Measurements from ENCODE around the gene SRSF8.
"Not testable (repeated sequence)": the region's sequence is repeated elsewhere in the genome, so short reads cannot be mapped to it uniquely, and the experiment has no call there.

The SRSF8 gene

GRCh38 chr11:95042239-95042638 is 24.5 kb upstream of the SRSF8 start:
- peaks cover 4% of the 10 kb centered on the region for H3K27me3 ChIP-seq (ENCODE audit: insufficient read depth, low read length, poor library complexity)
- H3K4me3 ChIP-seq (ENCODE audit: low read depth in 1 of 2, low read length in 2 of 2): no peak overlapping the region
- H3K4me2 ChIP-seq (ENCODE audit: insufficient read depth, low read length): no peak overlapping the region
- ATAC-seq (ENCODE audit: insufficient read depth, low read depth): no peak
- no peaks in the 10 kb centered on the region for H3K36me3 ChIP-seq (ENCODE audit: insufficient read depth, low read length)
- H3K9me3 ChIP-seq (ENCODE audit: insufficient read depth, low read length, severe bottlenecking): no peaks in the 10 kb centered on the region
- no peak overlapping the region for H3K27ac ChIP-seq (ENCODE audit: low read length)
- DNase-seq: no peak
- TF ChIP-seq CTCF (IDR thresholded peaks at IDR 0.05; ENCODE audit: borderline replicate concordance, extremely low read depth, low read length, poor library complexity, severe bottlenecking): no peak
- H2AFZ ChIP-seq (ENCODE audit: low read depth, low read length): no peak overlapping the region
- no peaks in the 10 kb centered on the region for H3K79me2 ChIP-seq (ENCODE audit: insufficient read depth, low read length)
- no peaks in the 10 kb centered on the region for H3K4me1 ChIP-seq (ENCODE audit: insufficient read depth, low read length)
- H3K9ac ChIP-seq (ENCODE audit: low read depth, low read length): no peak overlapping the region
- no peaks in the 10 kb centered on the region for H4K20me1 ChIP-seq (ENCODE audit: insufficient read depth, low read length)

- Histone ChIP-seq H3K27me3 (ENCODE audit: insufficient read depth, low read length, poor library complexity) (peaks cover 4% of the 10 kb centered on the region), H3K4me3 (ENCODE audit: low read depth in 1 of 2, low read length in 2 of 2) (no peak overlapping the region), H3K4me1 (ENCODE audit: insufficient read depth, low read length) (no peaks in the 10 kb centered on the region), H3K4me2 (ENCODE audit: insufficient read depth, low read length) (no peak overlapping the region), H3K9me3 (ENCODE audit: insufficient read depth, low read length, severe bottlenecking) (no peaks in the 10 kb centered on the region), H4K20me1 (ENCODE audit: insufficient read depth, low read length) (no peaks in the 10 kb centered on the region), H3K27ac (ENCODE audit: low read length) (no peak overlapping the region), H3K79me2 (ENCODE audit: insufficient read depth, low read length) (no peaks in the 10 kb centered on the region), H2AFZ (ENCODE audit: low read depth, low read length) (no peak overlapping the region), H3K9ac (ENCODE audit: low read depth, low read length) (no peak overlapping the region), H3K36me3 (ENCODE audit: insufficient read depth, low read length) (no peaks in the 10 kb centered on the region)
- no peak for ATAC-seq (ENCODE audit: insufficient read depth, low read depth)
- DNase-seq: no peak
- TF ChIP-seq CTCF (IDR thresholded peaks at IDR 0.05; ENCODE audit: borderline replicate concordance, extremely low read depth, low read length, poor library complexity, severe bottlenecking): no peak
- no peak for TF ChIP-seq EZH2 (IDR thresholded peaks at IDR 0.05; ENCODE audit: borderline replicate concordance, low read depth, low read length, severe bottlenecking)
Measured at GRCh38 chr11:95042906-95043305, 23.8 kb upstream of the SRSF8 start.

- Histone ChIP-seq H3K79me2 (ENCODE audit: insufficient read depth, low read length) (no peaks in the 10 kb centered on the region), H3K27me3 (ENCODE audit: insufficient read depth, low read length, poor library complexity) (peaks cover 4% of the 10 kb centered on the region), H3K9me3 (ENCODE audit: insufficient read depth, low read length, severe bottlenecking) (no peaks in the 10 kb centered on the region), H3K36me3 (ENCODE audit: insufficient read depth, low read length) (no peaks in the 10 kb centered on the region), H3K4me3 (ENCODE audit: low read depth in 1 of 2, low read length in 2 of 2) (no peak overlapping the region), H3K27ac (ENCODE audit: low read length) (no peak overlapping the region), H3K4me1 (ENCODE audit: insufficient read depth, low read length) (no peaks in the 10 kb centered on the region), H3K9ac (ENCODE audit: low read depth, low read length) (no peak overlapping the region), H2AFZ (ENCODE audit: low read depth, low read length) (no peak overlapping the region), H4K20me1 (ENCODE audit: insufficient read depth, low read length) (no peaks in the 10 kb centered on the region), H3K4me2 (ENCODE audit: insufficient read depth, low read length) (no peak overlapping the region)
- TF ChIP-seq EZH2 (IDR thresholded peaks at IDR 0.05; ENCODE audit: borderline replicate concordance, low read depth, low read length, severe bottlenecking) (no peak), CTCF (IDR thresholded peaks at IDR 0.05; ENCODE audit: borderline replicate concordance, extremely low read depth, low read length, poor library complexity, severe bottlenecking) (no peak)
- no peak for ATAC-seq (ENCODE audit: insufficient read depth, low read depth)
- DNase-seq: no peak
Measured at GRCh38 chr11:95044010-95044409, 22.7 kb upstream of the SRSF8 start.

- Histone ChIP-seq H2AFZ (ENCODE audit: low read depth, low read length) (no peak overlapping the region), H3K4me1 (ENCODE audit: insufficient read depth, low read length) (no peaks in the 10 kb centered on the region), H3K27me3 (ENCODE audit: insufficient read depth, low read length, poor library complexity) (peaks cover 4% of the 10 kb centered on the region), H3K36me3 (ENCODE audit: insufficient read depth, low read length) (no peaks in the 10 kb centered on the region), H3K4me2 (ENCODE audit: insufficient read depth, low read length) (no peak overlapping the region), H3K9me3 (ENCODE audit: insufficient read depth, low read length, severe bottlenecking) (no peaks in the 10 kb centered on the region), H3K27ac (ENCODE audit: low read length) (no peak overlapping the region), H3K4me3 (ENCODE audit: low read depth in 1 of 2, low read length in 2 of 2) (no peak overlapping the region), H4K20me1 (ENCODE audit: insufficient read depth, low read length) (no peaks in the 10 kb centered on the region), H3K79me2 (ENCODE audit: insufficient read depth, low read length) (no peaks in the 10 kb centered on the region), H3K9ac (ENCODE audit: low read depth, low read length) (no peak overlapping the region)
- no peak for DNase-seq
- TF ChIP-seq CTCF (IDR thresholded peaks at IDR 0.05; ENCODE audit: borderline replicate concordance, extremely low read depth, low read length, poor library complexity, severe bottlenecking) (no peak), EZH2 (IDR thresholded peaks at IDR 0.05; ENCODE audit: borderline replicate concordance, low read depth, low read length, severe bottlenecking) (no peak)
- no peak for ATAC-seq (ENCODE audit: insufficient read depth, low read depth)
Measured at GRCh38 chr11:95045812-95046211, 20.9 kb upstream of the SRSF8 start.

- H3K27me3 ChIP-seq (ENCODE audit: insufficient read depth, low read length, poor library complexity); H3K4me2 ChIP-seq (ENCODE audit: insufficient read depth, low read length): not testable (repeated sequence)
Measured at GRCh38 chr11:95049122-95049521, 17.6 kb upstream of the SRSF8 start, which contains the start of gene KDM4F. KDM4F (plus strand) TSS chr11:95049422.

More at GRCh38 chr11:95049122-95049521, 17.6 kb upstream of the SRSF8 start, which contains the start of gene KDM4F:
- not testable (repeated sequence) for H3K36me3 ChIP-seq (ENCODE audit: insufficient read depth, low read length); H4K20me1 ChIP-seq (ENCODE audit: insufficient read depth, low read length); H2AFZ ChIP-seq (ENCODE audit: low read depth, low read length); H3K27ac ChIP-seq (ENCODE audit: low read length); H3K9me3 ChIP-seq (ENCODE audit: insufficient read depth, low read length, severe bottlenecking); ATAC-seq (ENCODE audit: insufficient read depth, low read depth); H3K4me3 ChIP-seq (ENCODE audit: low read depth in 1 of 2, low read length in 2 of 2); H3K79me2 ChIP-seq (ENCODE audit: insufficient read depth, low read length); DNase-seq; H3K4me1 ChIP-seq (ENCODE audit: insufficient read depth, low read length); H3K9ac ChIP-seq (ENCODE audit: low read depth, low read length)

All from DND-41 (cell line).